ENCODE data around the gene MESD. TPM values are rescaled to one million over a fixed set of nuclear protein-coding genes. Genes with fewer than 3 reads are reported as not detected.

Gene MESD
- total RNA-seq, 1 donor: 18.9 TPM

DNA sequence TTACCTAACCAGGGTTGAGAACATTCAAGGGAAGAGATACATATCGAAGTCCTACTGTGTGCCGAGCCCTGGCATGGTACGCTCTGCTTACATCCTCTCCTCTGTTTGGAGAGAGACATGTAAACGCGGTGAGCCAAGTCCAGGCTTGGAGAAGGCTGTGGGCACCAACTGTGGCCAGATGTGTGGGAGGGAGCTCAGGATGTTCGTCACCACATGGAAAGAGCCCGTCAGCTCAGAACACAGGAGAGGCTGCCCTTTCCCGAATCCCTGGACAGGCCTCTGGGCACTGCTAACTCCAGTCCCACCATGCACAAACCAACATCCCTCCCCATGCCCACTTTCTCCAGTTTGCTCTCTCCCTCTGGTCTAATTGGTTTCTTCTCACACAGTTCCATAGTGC is 43.0 kb downstream of the MESD start:
- H3K4me3 ChIP-seq (ENCODE audit: low read depth, low read length): no peak overlapping the region
- DNase-seq (ENCODE audit: low read depth): no peak
- no peak for TF ChIP-seq CTCF (IDR thresholded peaks at IDR 0.05; ENCODE audit: insufficient read depth, low read length)

GRCh38 chr15:80945605-80946004 is 44.0 kb downstream of the MESD start:
- DNase-seq (ENCODE audit: low read depth): no peak
- H3K4me3 ChIP-seq (ENCODE audit: low read depth, low read length): no peak overlapping the region

DNA sequence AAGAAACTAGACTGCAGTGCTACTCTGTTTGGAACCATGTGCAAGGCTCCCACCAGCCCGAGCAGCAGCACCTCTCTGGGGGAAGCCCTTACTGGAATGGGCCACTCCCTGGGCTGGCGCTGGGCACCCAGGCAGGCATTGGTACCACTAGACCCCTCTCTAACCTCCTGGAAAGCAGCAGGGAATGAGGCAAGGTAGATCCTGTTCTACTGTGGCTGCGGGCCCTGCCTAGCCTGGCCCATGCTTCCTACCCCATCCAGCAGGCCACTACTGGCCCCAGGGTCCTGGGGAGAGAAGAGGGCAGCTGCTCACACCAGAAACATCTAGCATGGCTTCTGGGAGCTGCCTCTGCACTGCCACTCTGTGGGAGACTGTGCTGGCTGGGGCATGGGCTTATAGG is 44.8 kb downstream of the MESD start:
- TF ChIP-seq CTCF (IDR thresholded peaks at IDR 0.05; ENCODE audit: insufficient read depth, low read length): no peak
- DNase-seq (ENCODE audit: low read depth): no peak
- no peak overlapping the region for H3K4me3 ChIP-seq (ENCODE audit: low read depth, low read length)

More at GRCh38 chr15:80945605-80946004, 44.0 kb downstream of the MESD start:
- TF ChIP-seq CTCF (IDR thresholded peaks at IDR 0.05; ENCODE audit: insufficient read depth, low read length): no peak

- no peak for DNase-seq (ENCODE audit: low read depth)
- no peak overlapping the region for H3K4me3 ChIP-seq (ENCODE audit: low read depth, low read length)
- no peak for TF ChIP-seq CTCF (IDR thresholded peaks at IDR 0.05; ENCODE audit: insufficient read depth, low read length)
These were observed 46.7 kb downstream of the MESD start for GRCh38 chr15:80942746-80943565.

DNA sequence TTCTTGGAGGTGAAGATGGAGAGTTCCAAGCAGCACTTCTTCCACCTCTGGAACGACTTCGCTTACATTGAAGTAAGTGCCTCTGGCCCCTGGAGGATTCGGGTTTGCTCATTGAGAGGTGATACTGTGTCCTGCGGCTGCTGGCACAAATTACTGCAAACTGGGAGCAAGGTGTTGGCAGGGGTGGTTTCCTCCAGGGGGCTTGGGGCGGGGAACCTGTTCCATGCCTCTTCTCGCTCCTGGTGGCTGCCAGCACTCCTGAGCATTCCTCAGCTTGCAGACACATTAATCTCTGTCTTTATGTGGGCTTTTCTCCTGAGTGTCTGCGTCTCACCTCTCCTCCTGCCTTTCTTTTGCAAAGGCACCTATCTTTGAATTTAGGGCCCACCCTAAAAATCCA is 47.4 kb downstream of the MESD start:
- no peak for TF ChIP-seq CTCF (IDR thresholded peaks at IDR 0.05; ENCODE audit: insufficient read depth, low read length)
- no peak overlapping the region for H3K4me3 ChIP-seq (ENCODE audit: low read depth, low read length)
- DNase-seq (ENCODE audit: low read depth): no peak

- H3K4me3 ChIP-seq (ENCODE audit: low read depth, low read length): no peak overlapping the region
- TF ChIP-seq CTCF (IDR thresholded peaks at IDR 0.05; ENCODE audit: insufficient read depth, low read length): no peak
- no peak for DNase-seq (ENCODE audit: low read depth)
These were observed 48.8 kb downstream of the MESD start for GRCh38 chr15:80940851-80941250.

GRCh38 chr15:80940331-80940730 is 49.3 kb downstream of the MESD start:
- no peak overlapping the region for H3K4me3 ChIP-seq (ENCODE audit: low read depth, low read length)
- TF ChIP-seq CTCF (IDR thresholded peaks at IDR 0.05; ENCODE audit: insufficient read depth, low read length): no peak
- no peak for DNase-seq (ENCODE audit: low read depth)

All from fibroblast of the aortic adventitia (primary cell).